Progenitor cell of endocrine pancreas (in vitro differentiated cells): Measurements from ENCODE around the gene HS3ST4. TPM values are rescaled to one million over a fixed set of nuclear protein-coding genes. Genes with fewer than 3 reads are reported as not detected.

ENCODE experiments used
- DNase-seq: peaks from one replicate; pipeline ENCODE4 v3.0.0; 2021; ENCODE audit warnings: low spot score; ENCODE audit not compliant: unreplicated experiment
- H3K27ac Mint-ChIP-seq: 2 replicates; pipeline ENCODE4 v1.8.0; 2021; ENCODE audit warnings: mild to moderate bottlenecking, moderate library complexity, mixed read lengths
- H3K27me3 Mint-ChIP-seq: 2 replicates; pipeline ENCODE4 v1.8.0; 2021; ENCODE audit warnings: mixed read lengths
- H3K36me3 Mint-ChIP-seq: 2 replicates; pipeline ENCODE4 v1.8.0; 2022; ENCODE audit warnings: mixed read lengths; ENCODE audit not compliant: insufficient read depth
- H3K4me1 Mint-ChIP-seq: 2 replicates; pipeline ENCODE4 v1.8.0; 2021; ENCODE audit warnings: low read depth, mixed read lengths
- H3K4me3 Mint-ChIP-seq: 2 replicates; pipeline ENCODE4 v1.8.0; 2021; ENCODE audit warnings: low read depth, mild to moderate bottlenecking, moderate library complexity, mixed read lengths
- H3K9me3 Mint-ChIP-seq: 2 replicates; pipeline ENCODE4 v1.8.0; 2021; ENCODE audit warnings: low read depth, mixed read lengths
- CTCF ChIP-seq: fragments of 200-600 bp; sonication (generic); IDR thresholded peaks from one replicate; pipeline ENCODE4 v1.5.0; 2021; ENCODE audit warnings: antibody characterized with exemption, mild to moderate bottlenecking; ENCODE audit not compliant: unreplicated experiment
- total RNA-seq: library from RNA; stranded (reverse); gene quantifications from 2 replicates; pipeline ENCODE4 v1.2.1, GENCODE V29; 2021

The HS3ST4 gene
- total RNA-seq, 1 donor from 2014 or later: 0.67 TPM

- TF ChIP-seq CTCF: no peak
- Mint-ChIP-seq H3K9me3 (peaks cover 4% of the 10 kb centered on the region), H3K4me1 (no peaks in the 10 kb centered on the region), H3K27ac (no peak overlapping the region), H3K36me3 (no peaks in the 10 kb centered on the region), H3K4me3 (no peak overlapping the region), H3K27me3 (peaks cover 20% of the 10 kb centered on the region)
- no peak for DNase-seq
Observed at GRCh38 chr16:25855818-25856217, 164.1 kb downstream of the HS3ST4 start.

GRCh38 chr16:25859645-25860044 is 167.9 kb downstream of the HS3ST4 start:
- Mint-ChIP-seq H3K27ac (no peak overlapping the region), H3K36me3 (no peaks in the 10 kb centered on the region), H3K27me3 (peaks cover 6% of the 10 kb centered on the region), H3K9me3 (peaks cover 7% of the 10 kb centered on the region), H3K4me3 (no peak overlapping the region), H3K4me1 (no peaks in the 10 kb centered on the region)
- DNase-seq: no peak
- TF ChIP-seq CTCF: no peak

GRCh38 chr16:25867041-25867440 is 175.3 kb downstream of the HS3ST4 start:
- Mint-ChIP-seq H3K4me3 (no peak overlapping the region), H3K4me1 (peaks cover 2% of the 10 kb centered on the region), H3K27ac (no peak overlapping the region), H3K27me3 (peaks cover 39% of the 10 kb centered on the region), H3K36me3 (no peaks in the 10 kb centered on the region), H3K9me3 (peaks cover 8% of the 10 kb centered on the region)
- TF ChIP-seq CTCF: no peak
- no peak for DNase-seq

GRCh38 chr16:25868106-25868505 is 176.3 kb downstream of the HS3ST4 start:
- TF ChIP-seq CTCF: no peak
- H3K4me3 Mint-ChIP-seq: no peak overlapping the region

GRCh38 chr16:25868706-25869370 is 177.1 kb downstream of the HS3ST4 start:
- H3K27me3 Mint-ChIP-seq: peaks cover 52% of the 10 kb centered on the region
- no peak for DNase-seq
- H3K4me3 Mint-ChIP-seq: no peak overlapping the region
- H3K36me3 Mint-ChIP-seq: no peaks in the 10 kb centered on the region
- H3K27ac Mint-ChIP-seq: no peak overlapping the region
- peaks cover 11% of the 10 kb centered on the region for H3K9me3 Mint-ChIP-seq
- TF ChIP-seq CTCF: no peak
- peaks cover 2% of the 10 kb centered on the region for H3K4me1 Mint-ChIP-seq

More at GRCh38 chr16:25868106-25868505, 176.3 kb downstream of the HS3ST4 start:
- H3K9me3 Mint-ChIP-seq: peaks cover 8% of the 10 kb centered on the region
- no peaks in the 10 kb centered on the region for H3K36me3 Mint-ChIP-seq
- no peak for DNase-seq
- peaks cover 47% of the 10 kb centered on the region for H3K27me3 Mint-ChIP-seq
- H3K4me1 Mint-ChIP-seq: peaks cover 2% of the 10 kb centered on the region
- H3K27ac Mint-ChIP-seq: no peak overlapping the region
